ENCODE measurements around the gene CD70. TPM values are rescaled to one million over a fixed set of nuclear protein-coding genes. Genes with fewer than 3 reads are reported as not detected.
A peak's percentile ranks its signal among the peaks of the same experiment; 100 is the strongest.
"Not testable (repeated sequence)": the region's sequence is repeated elsewhere in the genome, so short reads cannot be mapped to it uniquely, and the experiment has no call there.

CD70 gene
- total RNA-seq, 2 experiments from 2014 or later = 15.2 to 15.3 TPM

DNA sequence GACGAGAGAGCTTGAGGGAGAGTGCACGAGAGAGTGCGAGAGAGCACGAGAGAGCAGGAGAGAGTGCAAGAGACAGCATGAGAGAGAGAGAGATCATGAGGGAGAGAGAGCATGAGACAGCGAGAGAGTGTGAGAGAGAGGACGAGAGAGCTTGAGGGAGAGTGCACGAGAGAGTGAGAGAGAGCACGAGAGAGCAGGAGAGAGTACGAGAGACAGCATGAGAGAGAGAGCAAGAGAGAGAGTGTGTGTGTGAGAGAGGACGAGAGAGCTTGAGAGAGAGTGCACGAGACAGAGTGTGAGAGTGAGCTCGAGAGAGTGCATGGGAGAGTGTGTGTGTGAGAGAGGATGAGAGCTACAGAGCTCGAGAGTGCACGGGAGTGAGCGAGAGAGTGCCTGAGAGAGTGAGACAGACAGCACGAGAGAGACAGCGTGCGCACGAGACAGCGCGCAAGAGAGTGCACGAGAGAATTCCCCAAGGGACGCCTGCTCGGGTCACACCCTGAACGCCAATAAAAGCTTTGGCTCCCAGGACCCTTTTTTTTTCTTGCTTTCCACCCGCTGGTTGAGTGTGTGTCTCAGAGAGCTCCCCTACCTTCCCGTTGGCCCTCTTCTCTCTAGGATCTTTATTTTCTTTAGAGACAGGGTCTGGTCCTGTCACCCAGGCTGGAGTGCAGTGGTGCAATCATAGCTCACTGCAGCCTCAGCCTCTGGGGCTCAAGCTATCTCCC, 3.7 kb downstream of the CD70 start:
- Mint-ChIP-seq H3K4me3 (peak overlapping the region; percentile 92), H3K27ac (no peak overlapping the region), H3K27me3 (peaks cover 75% of the 10 kb centered on the region), H3K4me1 (peaks cover 37% of the 10 kb centered on the region), H3K36me3 (peaks cover 4% of the 10 kb centered on the region), H3K9me3 (no peaks in the 10 kb centered on the region)
- no peak for DNase-seq

DNA sequence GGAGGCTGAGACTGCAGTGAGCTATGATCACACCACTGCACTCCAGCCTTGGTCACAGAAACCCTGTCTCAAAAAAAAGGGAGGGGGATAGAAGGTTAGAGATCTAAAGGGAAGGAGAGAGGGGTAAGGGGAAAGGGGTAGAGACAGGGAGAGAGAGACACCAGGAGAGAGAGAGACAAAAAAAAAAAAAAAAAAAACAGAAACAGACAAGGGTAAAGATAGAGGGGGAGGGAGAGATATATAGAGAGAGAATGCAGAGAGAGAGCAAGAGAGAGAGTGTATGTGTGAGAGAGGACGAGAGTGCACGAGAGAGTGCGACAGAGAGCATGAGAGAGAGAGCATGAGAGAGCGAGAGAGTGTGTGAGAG, 4.2 kb downstream of the CD70 start:
- no peak for DNase-seq
- peak overlapping the region; percentile 44 for H3K4me3 Mint-ChIP-seq
- peaks cover 35% of the 10 kb centered on the region for H3K4me1 Mint-ChIP-seq
- peaks cover 71% of the 10 kb centered on the region for H3K27me3 Mint-ChIP-seq
- H3K36me3 Mint-ChIP-seq = peaks cover 4% of the 10 kb centered on the region
- H3K9me3 Mint-ChIP-seq = no peaks in the 10 kb centered on the region
- no peak overlapping the region for H3K27ac Mint-ChIP-seq

DNA sequence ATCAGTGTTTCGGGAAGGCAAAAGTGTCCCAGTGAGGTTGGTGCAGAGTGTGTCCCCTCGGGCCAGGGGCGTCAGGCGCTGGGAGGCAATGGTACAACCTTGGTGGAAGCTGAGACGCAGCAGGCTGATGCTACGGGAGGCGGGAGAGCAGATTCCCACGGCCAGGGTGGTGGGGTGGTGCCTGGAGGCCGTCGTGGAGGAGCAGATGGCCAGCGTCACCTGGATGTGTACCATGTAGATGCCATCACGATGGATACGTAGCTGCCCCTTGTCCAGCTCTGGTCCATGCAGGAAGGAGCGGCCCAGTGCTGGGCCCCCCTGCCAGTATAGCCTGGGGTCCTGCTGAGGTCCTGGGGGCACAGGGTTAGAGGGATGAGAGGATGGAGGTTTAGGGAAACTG, 4.9 kb downstream of the CD70 start:
- no peak overlapping the region for H3K4me3 Mint-ChIP-seq
- no peak overlapping the region for H3K27ac Mint-ChIP-seq
- peaks cover 67% of the 10 kb centered on the region for H3K27me3 Mint-ChIP-seq
- peaks cover 32% of the 10 kb centered on the region for H3K4me1 Mint-ChIP-seq
- H3K9me3 Mint-ChIP-seq = no peaks in the 10 kb centered on the region
- DNase-seq = no peak
- peaks cover 4% of the 10 kb centered on the region for H3K36me3 Mint-ChIP-seq

DNA sequence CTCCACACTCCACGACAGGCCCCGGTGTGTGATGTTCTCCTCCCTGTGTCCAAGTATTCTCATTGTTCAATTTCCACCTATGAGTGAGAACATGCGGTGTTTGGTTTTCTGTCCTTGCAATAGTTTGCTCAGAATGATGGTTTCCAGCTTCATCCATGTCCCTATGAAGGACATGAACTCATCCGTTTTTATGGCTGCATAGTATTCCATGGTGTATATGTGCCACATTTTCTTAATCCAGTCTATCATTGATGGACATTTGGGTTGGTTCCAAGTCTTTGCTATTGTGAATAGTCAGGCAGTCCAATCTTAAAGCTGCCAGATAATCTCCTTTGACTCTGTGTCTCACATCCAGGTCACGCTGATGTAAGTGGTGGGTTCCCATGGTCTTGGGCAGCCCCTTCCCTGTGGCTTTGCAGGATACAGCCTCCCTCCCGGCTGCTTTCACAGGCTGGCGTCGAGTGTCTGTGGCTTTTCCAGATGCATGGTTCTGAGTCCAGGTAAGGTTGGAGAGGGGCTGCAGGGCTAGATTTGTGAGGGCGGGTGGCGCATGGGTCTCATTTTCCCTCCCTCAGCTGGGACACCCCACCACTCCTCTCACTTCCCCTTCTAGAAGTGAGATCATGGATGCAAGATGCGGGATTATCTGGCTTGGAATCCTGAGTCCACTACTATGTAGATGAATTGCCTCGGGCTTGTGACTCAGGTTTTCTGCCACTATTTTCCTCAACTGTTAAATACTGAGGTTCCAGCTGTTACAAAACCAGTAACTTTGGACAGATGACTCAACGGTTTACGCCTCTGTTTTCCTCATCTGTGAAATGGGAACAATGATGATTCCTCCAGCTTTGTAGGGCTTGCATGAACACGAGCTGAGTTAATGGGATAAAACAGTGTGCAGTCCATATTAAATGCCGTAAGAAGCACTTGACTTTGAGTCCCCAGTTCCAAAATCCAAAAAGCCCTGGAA, 8.2 kb downstream of the CD70 start:
- H3K9me3 Mint-ChIP-seq, H3K4me1 Mint-ChIP-seq, H3K36me3 Mint-ChIP-seq, DNase-seq, H3K4me3 Mint-ChIP-seq, H3K27ac Mint-ChIP-seq: not testable (repeated sequence)
- H3K27me3 Mint-ChIP-seq = peaks cover 43% of the 10 kb centered on the region

DNA sequence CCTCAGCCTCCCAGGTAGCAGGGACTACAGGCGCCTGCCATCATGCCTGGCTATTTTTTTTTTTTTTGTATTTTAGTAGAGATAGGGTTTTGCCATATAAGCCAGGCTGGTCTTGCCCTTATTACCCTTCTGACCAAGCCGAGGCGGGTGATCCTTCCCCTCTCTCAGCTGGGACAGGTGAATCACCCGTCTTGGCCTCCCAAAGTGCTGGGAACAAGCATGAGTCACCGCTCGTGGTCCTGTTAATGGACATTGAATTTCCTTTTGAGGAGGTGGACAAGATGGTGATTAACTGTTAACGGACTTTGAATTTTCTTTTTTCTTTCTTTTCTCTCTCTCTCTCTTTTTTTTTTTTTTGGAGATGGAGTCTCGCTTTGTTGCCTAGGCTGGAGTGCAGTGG, 10.6 kb downstream of the CD70 start:
- Mint-ChIP-seq H3K36me3 (no peaks in the 10 kb centered on the region), H3K27ac (no peak overlapping the region), H3K4me1 (no peaks in the 10 kb centered on the region), H3K27me3 (peaks cover 21% of the 10 kb centered on the region), H3K4me3 (no peak overlapping the region), H3K9me3 (no peaks in the 10 kb centered on the region)
- no peak for DNase-seq

DNA sequence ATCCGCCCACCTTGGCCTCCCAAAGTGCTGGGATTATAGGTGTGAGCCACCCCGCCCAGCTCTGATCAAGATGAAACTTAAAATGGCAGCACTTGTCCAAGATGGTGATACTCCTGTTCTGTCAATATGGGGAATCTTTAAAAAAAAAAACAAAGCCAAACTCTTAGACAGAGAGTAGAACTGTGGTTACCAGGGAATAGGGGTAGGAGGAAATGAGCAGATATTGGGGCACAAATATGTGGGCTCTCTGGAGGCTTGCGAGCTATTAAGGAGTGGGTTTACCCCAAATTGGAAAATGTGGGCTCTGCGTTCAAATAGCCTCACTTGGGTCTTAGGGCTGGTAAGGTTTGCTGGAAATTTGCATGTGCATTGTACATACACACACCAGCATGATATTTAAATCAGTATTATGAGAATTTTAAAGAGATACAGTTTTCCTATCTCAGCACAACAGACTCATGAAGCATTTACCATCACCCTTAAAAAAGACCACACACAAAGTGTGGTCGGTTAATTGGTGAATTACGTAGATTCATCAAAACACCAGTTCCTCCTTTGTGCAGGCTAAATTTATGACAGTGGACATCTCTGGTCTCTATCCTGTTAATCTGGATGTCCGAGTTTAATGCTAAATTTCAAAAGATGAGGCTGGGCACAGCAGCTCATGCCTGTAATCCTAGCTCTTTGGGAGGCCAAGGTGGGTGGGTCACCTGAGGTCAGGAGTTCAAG, 11.3 kb downstream of the CD70 start:
- Mint-ChIP-seq H3K4me3 (no peak overlapping the region), H3K27ac (no peak overlapping the region), H3K27me3 (peaks cover 14% of the 10 kb centered on the region), H3K4me1 (no peaks in the 10 kb centered on the region), H3K36me3 (no peaks in the 10 kb centered on the region), H3K9me3 (no peaks in the 10 kb centered on the region)
- DNase-seq = no peak

DNA sequence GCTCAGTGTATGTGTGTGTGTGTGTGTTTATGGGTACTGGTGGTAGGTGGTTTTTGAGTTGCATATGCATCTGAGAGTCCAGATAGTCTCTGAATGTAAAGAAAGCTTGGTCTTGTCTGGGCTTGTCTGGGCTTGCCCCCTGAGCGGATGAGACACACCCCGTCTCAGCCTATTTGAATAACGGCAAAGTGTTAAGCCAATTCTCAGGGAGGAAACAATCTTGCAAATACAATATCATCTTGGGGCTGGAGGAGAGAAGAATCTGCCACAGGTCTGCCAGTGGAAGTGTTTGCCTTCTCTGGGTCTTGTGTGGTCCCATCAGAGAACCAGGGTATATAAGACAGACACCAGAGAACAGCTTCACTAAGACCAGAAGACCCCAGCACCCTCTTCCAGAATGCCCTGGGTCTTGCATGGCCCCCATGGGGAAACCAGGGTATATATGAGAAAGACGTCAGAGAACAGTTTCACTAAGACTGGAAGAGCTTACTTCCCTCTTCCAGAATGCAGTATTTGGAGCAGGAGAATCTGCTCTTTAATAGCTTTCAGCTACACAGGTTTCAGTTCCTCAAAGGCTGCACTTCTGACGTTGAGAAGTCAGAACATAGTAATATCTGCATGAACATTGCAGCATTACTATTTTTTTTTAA, 13.3 kb downstream of the CD70 start:
- DNase-seq = no peak
- H3K4me3 Mint-ChIP-seq = no peak overlapping the region
- H3K27ac Mint-ChIP-seq = no peak overlapping the region
- no peaks in the 10 kb centered on the region for H3K9me3 Mint-ChIP-seq
- no peaks in the 10 kb centered on the region for H3K4me1 Mint-ChIP-seq
- H3K36me3 Mint-ChIP-seq = no peaks in the 10 kb centered on the region
- peaks cover 8% of the 10 kb centered on the region for H3K27me3 Mint-ChIP-seq

DNA sequence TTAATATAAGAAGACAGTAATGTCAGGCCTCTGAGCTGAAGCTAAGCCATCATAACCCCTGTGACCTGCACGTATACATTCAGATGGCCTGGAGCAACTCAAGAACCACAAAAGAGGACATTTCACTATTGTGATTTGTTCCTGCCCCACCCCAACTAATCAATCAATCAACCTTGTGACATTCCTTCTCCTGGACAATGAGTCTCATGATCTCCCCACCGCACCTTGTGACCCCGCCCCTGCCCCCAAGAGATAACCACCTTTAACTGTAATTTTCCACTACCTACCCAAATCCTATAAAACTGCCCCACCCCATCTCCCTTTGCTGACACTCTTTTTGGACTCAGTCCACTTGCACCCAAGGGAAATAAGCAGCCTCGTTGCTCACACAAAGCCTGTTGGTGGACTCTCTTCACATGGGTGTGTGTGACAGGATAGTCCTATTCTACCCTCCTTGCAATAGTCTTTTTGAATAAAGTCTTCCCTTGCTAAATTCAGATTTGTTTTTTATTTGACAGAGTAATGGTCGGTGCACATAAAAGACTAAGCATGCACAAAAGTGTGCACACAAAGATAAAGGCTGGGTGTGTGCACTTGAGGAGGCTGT, 14.0 kb downstream of the CD70 start:
- no peak for DNase-seq
- Mint-ChIP-seq H3K27me3 (peaks cover 13% of the 10 kb centered on the region), H3K4me3 (no peak overlapping the region), H3K9me3 (no peaks in the 10 kb centered on the region), H3K27ac (no peak overlapping the region), H3K4me1 (no peaks in the 10 kb centered on the region), H3K36me3 (no peaks in the 10 kb centered on the region)

DNA sequence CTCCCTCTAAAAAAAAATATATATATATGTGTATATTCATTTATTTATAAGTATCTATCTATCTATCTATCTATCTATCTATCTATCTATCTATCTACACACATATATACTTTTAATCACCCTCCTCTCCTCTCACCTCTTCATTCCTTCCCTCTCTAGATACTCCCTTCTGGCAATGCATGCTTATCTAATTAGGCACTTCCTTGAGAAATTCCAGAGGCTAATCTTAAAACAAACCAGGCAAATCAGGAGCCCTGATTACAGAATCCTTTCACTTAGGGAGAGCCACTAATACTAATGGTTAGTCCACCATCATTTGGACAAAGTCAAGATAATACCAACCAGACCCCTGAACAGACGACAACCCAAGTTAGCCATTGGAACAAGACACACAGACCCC, 17.6 kb downstream of the CD70 start:
- Mint-ChIP-seq H3K27ac (no peak overlapping the region), H3K9me3 (peaks cover 4% of the 10 kb centered on the region), H3K27me3 (peaks cover 27% of the 10 kb centered on the region), H3K4me3 (no peak overlapping the region), H3K4me1 (no peaks in the 10 kb centered on the region), H3K36me3 (no peaks in the 10 kb centered on the region)
- no peak for DNase-seq

DNA sequence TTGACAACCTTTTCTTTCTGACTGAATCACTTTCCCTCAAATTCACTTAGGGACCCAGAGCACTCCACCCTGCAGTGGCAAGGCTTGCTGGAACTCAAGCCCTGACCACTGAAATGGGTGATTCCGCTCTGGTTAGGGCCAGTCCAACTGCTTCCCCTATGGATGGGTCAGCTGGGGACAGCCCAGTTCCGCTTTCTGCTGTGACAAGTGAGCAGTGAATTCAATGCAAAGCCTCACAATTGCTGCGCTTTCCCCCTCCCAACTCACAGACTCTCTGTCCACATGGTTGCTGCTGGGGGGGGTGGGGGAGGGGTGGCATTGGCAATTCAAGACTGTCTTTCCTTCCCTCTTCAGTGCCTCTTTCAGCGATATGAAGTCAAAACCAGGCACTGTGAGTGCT, 18.7 kb downstream of the CD70 start:
- peaks cover 4% of the 10 kb centered on the region for H3K9me3 Mint-ChIP-seq
- no peak overlapping the region for H3K4me3 Mint-ChIP-seq
- H3K27me3 Mint-ChIP-seq = peaks cover 27% of the 10 kb centered on the region
- H3K27ac Mint-ChIP-seq = no peak overlapping the region
- H3K36me3 Mint-ChIP-seq = no peaks in the 10 kb centered on the region
- no peak for DNase-seq
- H3K4me1 Mint-ChIP-seq = no peaks in the 10 kb centered on the region

DNA sequence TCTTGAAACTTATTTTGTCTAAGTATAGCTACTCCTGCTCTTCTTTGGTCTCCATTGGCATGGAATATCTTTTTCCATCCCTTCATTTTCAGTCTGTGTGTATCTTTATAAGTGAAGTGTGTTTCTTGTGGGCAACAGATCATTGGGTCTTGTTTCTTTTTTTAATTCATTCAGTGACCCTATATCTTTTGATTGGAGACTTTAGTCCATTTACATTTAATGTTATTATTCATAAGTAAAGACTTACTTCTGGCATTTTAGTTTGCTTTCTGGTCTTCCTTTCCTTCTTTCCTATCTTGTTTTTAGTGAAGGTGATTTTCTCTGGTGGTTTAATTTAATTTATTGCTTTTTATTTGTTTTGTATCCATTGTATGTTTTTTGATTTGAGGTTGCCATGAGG, 19.8 kb downstream of the CD70 start:
- H3K36me3 Mint-ChIP-seq = no peaks in the 10 kb centered on the region
- no peaks in the 10 kb centered on the region for H3K4me1 Mint-ChIP-seq
- H3K27ac Mint-ChIP-seq = no peak overlapping the region
- H3K9me3 Mint-ChIP-seq = peaks cover 7% of the 10 kb centered on the region
- peaks cover 27% of the 10 kb centered on the region for H3K27me3 Mint-ChIP-seq
- DNase-seq = no peak
- H3K4me3 Mint-ChIP-seq = no peak overlapping the region

DNA sequence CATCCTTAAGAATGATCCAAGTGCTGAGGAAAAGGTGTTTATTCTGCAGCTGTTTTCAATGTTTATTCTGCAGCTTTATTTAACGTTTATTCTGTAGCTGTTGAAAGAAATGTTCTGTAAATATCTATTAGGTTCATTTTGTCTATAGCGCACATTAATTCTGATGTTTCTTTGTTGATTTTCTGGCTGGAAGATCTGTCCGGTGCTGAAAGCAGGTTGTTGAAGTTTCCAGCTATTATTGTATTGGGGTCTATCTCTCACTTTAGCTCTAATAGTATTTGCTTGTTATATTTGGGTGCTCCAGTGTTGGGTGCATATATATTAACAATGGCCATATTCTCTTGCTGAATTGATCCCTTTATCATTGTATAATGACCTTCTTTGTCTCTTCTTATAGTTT, 20.2 kb downstream of the CD70 start:
- Mint-ChIP-seq H3K27ac (no peak overlapping the region), H3K4me1 (no peaks in the 10 kb centered on the region), H3K4me3 (no peak overlapping the region), H3K27me3 (peaks cover 27% of the 10 kb centered on the region), H3K9me3 (peaks cover 7% of the 10 kb centered on the region), H3K36me3 (no peaks in the 10 kb centered on the region)
- DNase-seq = no peak

DNA sequence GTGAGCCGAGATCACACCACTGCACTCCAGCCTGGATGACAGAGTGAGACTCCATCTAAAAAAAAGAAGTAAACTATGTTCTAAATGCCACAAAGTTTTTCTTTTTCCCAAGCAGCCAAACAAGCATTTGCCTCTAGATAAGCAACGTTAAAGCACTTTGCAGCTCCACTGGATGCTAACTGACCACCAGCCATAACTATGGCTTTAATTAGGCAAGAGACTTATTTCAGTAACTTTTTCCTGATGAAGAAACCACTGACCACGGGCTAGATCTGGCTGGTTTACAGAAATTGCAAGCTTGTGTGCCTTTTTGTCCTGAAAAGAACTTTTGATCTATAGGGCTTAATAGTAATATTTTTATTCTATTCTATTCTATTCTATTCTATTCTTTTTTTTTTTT, 22.1 kb downstream of the CD70 start:
- peaks cover 35% of the 10 kb centered on the region for H3K27me3 Mint-ChIP-seq
- H3K4me3 Mint-ChIP-seq = no peak overlapping the region
- no peaks in the 10 kb centered on the region for H3K4me1 Mint-ChIP-seq
- no peak overlapping the region for H3K27ac Mint-ChIP-seq
- peaks cover 14% of the 10 kb centered on the region for H3K9me3 Mint-ChIP-seq
- H3K36me3 Mint-ChIP-seq = no peaks in the 10 kb centered on the region
- DNase-seq = no peak

DNA sequence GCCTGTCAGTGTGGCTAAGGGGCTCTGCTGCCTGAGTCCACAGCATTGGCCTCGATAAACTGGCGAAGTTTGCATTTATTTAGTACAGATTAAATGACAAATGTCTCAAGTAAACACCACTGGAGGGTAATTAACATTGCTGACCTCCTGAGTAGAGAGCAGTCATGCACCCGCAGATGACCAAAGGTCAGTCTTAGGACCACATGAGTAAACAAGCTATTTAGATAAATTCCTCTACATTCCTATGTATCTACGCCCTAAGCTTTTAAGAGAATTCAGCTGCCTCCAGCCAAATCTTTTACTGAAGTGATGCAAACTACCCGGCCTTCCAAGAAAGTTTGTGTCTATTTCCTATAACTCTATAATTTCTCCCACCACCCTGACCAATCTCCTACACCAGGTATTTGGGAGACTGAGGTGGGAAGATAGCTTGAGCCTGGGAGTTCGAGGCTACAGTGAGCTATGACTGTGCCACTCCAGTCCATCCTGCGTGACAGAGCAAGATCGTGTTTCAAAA, 22.9 kb downstream of the CD70 start:
- Mint-ChIP-seq H3K27ac (no peak overlapping the region), H3K9me3 (peaks cover 14% of the 10 kb centered on the region), H3K4me3 (no peak overlapping the region), H3K4me1 (no peaks in the 10 kb centered on the region), H3K27me3 (peaks cover 43% of the 10 kb centered on the region), H3K36me3 (no peaks in the 10 kb centered on the region)
- no peak for DNase-seq

Data from activated naive CD8-positive, alpha-beta T cell treated with anti-CD3 and anti-CD28 coated beads for 36 hours (primary cell).